ENCODE results near the gene SLC25A48.

SLC25A48 gene

DNA sequence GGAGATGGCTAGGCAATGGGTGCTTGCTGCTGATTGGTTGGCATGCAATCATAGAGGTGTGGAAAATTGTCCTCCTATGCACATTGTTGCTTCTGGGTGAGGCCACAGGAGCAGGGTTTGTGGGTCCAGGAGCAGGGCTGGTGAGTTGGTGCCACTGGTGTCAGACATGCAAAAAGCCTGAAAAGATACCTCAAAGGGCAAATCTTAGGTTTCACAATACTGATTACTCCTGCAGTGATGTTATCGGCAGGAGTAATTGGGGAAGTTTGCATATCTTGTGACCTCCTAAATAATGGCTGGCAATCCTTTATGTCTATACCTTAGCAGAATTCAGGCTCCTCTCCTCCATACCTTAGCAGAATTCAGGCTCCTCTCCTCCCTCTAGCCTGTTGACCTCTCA, 25.2 kb downstream of the SLC25A48 start:
- no peak for FAIRE-seq

DNA sequence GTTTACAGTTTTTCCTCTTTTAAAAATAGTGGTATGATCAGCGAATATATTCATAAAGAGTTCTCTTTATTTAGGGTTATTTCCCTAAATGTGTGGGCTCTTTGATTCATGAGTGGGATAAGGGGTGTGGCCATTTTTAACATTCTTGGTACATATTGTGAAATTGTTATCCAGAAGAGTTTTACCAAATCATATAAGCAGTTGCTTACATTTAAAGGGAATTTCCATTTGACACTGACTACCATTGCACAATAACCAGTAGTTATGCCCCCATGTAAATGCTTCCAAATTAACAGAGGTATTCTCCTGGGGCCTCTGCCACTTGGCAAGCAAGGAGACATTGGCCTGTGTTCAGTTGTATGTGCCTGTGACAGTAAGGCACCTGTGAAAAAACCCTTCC, 27.2 kb downstream of the SLC25A48 start:
- FAIRE-seq, result no peak

DNA sequence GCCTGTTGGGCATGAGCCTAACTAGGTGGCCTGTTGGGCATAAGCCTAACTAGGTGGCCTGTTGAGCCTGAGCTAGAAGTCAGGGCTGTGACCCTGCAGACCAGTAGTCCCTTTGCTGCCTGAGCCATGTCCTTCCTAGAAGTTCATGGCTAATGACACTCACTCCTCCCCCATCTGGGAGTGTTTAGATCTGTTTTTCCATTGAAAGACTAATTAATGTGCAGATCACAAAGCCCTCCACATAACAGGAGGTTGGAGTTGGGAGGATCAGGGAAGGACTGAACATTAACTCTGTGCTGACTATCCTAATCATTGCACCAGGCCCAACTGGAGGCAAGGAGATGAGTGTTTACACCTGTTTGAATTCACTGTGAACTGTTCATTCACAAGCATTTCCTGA, 27.6 kb downstream of the SLC25A48 start:
- no peak for FAIRE-seq

DNA sequence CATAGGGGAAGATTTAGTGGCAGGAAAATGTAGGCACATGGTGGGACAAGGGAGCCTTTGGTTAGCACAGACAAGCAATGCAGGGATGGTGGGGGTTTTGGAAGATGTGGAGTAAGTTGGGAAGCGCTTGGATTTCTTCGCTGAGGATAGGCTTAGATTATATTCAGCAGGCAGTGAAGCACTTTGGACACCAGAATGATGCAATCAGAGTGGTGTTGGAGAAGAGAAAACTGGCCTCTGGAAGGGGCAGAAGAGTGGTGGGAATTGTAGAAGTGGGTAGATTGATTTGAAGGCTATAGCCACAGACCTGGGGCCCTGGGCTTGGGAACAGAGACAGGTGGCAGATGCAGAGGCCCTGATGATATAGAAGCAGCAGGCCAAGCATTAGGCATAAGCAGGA, 28.3 kb downstream of the SLC25A48 start:
- no peak for FAIRE-seq

DNA sequence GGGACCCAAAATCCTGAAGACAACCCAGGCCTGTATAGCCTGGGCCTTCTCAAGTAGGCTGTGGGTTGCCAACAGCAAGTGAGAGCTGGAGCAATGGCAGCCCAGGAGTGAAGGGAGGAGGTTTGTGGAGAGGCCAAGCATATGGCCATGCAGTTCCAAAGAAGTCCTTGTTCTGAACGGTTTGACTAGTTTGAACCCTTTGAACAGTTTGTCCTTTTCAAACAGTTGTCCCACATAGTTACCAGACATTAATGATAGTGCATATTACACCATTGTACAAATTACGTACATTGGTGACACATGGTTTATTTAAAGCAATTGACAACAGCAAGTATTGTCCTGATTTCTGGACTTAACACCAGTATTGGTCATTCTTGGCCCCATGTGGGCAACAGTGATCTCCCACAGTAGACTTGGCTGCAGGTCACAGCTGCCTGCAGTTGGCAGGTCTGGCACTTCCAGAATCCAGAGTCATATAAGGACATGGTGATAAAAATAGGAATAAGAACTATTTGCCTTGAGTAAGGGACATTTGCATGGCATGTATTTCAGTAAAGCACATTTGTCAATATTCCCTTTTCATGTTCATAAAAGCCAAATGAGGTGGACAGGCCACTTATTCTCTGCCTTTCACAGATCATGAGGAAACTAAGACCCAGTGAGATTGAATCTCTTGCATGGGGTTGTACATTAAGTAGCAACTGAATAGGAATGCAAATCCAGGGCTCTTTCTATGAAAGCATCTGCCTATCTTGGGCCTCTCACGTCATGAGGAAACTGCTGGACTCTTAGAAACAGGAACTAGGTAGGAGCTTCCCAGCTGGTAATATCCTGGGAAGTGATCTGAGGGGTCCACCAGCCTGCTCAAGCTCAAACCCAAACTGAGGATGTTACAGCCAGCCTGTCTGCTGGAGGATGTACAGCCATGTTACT, 30.3 kb downstream of the SLC25A48 start:
- no peak for FAIRE-seq

DNA sequence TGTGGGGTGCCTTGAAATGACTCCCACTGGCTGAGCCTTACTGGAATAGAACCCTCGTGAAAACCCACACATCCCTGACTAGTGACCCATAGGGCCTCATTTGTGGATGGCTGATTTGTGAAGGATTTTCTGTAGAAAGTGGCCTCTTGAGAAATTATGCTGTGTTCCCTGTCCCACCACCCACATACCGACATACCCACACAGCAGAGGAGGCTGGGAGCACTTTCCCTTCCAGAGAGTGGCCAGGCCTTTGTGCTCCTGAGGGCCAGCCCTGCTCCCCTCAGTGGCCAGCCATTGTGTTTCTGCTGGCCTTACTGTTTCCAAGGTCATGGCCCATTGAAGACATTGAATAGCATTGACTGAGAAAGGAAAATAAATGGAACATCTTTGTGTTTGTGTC, 31.6 kb downstream of the SLC25A48 start:
- FAIRE-seq, result no peak

DNA sequence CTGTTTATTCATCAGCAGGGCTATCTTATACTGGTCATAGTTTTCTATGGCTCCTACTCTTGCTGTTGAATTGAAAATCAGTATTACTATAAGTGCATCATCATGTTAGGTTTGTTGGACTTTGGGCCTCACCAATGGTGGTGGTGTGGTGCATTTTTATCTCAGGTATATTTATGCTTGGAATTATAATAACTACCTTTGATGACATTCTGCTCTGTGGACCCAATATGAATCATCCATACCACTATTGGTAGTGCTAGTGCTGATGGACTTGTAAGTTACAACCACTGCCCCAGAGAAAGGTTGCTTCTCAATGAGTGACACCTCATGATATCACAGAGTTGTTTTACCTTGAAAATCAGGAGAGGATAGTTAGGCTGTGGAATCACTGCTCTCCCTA, 33.1 kb downstream of the SLC25A48 start:
- no peak for FAIRE-seq

DNA sequence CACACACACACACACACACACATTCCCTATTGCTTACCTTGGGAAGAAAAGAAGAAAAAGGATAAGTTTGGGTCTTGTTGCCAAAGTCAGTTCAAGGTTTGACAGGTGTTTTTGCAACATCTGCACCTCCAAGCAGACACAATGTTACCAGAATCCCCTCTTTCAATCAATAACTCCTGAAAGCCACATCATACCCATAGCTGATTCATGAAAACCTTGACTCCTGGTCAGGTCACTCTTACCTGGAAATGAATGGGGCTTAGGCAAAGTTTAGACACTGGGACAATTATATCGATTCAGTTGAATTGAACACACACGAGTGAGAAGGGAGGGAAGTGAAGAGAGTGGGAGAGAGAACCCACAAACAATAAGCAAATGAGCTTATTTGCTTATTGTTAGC, 34.2 kb downstream of the SLC25A48 start:
- FAIRE-seq, result no peak

DNA sequence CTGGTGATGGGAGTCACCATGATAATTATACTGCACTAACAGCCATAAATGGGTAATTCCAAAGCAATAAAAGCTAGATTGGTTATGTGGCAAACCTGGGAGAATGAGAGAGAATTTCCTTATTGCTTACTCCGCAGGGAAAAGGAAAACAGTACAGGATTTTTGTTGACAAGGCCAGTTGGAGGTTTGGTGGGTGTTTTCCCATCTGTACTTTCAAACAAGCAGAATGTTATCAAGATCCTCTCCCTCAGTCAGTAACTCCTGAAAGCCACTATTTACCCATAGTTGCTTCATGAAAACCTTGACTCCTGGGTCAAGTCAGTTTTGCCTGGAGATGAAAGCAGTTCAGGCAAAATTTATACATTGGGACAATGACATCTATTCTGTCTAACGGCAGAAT, 34.8 kb downstream of the SLC25A48 start:
- FAIRE-seq, result no peak

DNA sequence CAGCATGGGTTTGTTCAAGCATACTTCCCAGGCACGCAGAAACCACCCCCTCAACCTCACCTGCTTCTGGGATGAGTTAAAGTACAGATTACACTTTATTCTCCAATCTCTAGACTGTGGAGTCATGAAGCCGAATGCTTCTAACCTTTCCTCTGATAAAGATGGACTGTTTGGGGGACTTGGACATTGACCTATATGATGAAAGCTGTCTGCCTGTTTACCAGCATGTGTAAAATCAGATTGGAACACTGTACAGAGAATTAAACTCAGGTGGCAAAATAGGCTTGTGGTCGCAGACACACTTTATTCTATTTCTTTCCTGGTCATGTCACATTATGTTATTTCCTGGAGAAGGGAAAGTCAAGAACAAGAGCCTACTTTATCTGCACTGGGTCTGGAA, 35.5 kb downstream of the SLC25A48 start:
- FAIRE-seq, result no peak

DNA sequence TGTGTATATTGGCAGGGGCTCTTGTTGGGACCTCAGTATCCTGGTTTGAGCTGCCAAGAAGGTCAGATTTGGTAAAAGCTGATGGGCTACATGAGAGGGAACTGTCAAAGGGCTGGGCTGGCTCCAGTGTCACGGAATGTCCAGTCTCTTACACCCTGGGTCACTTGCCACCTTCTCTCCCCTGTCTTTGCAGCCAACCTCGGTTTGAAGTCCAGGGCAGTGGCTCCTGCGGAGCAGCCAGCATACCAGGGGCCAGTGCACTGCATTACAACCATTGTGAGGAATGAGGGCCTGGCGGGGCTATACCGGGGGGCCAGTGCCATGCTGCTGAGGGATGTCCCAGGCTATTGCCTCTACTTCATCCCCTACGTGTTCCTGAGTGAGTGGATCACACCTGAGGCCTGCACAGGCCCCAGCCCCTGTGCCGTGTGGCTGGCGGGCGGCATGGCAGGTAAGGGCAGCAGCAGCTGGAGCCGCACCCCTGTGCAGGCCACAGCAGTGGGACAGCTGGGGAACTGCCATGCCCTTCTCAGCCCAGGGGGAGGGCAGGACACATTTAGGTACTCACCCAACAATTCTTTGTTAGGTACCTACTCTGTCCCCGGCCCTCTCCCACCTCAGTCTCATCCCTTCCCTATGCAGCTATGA, 36.9 kb downstream of the SLC25A48 start:
- no peak for FAIRE-seq

DNA sequence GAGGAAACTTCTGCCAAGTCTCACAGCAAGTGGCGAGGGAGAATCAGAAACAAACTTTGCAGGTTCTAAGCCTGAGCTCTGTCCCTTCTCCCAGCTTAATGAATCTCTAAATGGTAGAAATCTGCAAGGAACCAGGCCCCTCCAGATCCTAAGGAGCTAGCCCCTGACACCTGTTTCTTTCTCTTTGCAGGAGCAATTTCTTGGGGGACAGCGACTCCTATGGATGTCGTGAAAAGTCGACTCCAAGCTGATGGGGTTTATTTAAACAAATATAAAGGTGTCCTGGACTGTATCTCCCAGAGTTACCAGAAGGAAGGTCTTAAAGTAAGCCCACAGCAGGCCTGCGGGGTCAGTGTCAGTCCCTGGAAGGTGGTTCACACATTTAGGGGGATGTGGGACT, 39.4 kb downstream of the SLC25A48 start:
- no peak for FAIRE-seq

DNA sequence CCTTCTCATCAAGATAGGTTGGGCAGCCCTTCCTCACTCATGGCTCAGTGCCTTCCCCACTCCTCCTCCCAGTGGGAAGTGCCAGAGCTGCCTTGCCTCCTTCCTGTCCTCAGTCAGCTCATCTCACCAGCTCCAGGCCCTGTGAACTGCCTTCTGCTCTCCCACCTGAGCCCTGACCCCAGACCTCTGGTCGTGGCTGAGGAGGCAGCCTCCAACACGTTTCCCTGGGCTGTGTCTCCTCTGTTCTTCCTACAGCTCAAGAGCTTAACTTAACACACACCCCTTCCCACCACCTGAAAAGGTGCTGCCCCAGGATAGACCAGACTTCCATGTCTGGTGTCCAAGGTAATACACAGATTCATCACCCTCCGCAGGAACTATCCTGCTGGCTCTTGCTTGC, 40.0 kb downstream of the SLC25A48 start:
- FAIRE-seq, result no peak

DNA sequence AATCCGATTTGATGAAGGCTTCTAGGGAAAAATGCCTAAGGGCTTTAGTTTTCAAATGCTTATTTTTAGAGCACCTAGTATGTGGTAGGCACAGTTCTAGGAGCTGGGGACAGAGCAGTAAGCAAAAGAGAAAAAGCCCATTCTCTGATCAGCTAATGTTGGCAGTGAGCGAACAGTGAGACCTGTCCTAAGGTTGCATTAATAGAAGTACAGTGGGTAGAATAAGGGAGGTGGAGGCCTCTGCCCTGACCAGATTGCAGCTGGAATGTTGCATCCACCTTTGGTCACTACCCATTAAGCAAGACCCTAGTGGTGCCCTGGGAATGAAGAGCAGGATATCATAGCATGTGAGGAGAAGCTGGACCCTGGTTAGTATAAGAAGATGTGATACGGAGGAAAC, 41.1 kb downstream of the SLC25A48 start:
- FAIRE-seq, result no peak

DNA sequence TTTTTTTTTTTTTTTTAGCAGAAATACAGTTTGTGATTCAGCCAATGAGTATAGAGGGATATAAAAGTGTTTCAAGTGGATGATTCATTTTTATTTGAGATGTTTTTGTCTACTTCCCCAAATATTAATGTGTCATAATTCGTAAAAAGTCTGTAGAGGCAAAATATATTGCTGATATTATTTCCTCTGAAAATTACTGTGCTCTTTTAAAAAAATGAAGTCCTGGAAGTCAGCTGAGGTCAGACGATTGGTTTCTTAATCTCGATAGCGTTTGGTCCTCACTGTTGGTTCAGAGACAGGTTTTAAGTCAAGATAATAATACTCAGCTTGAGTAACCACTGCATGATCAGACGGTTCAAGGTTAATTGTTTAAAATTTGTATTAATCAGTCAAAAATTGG, 41.7 kb downstream of the SLC25A48 start:
- FAIRE-seq, result no peak

DNA sequence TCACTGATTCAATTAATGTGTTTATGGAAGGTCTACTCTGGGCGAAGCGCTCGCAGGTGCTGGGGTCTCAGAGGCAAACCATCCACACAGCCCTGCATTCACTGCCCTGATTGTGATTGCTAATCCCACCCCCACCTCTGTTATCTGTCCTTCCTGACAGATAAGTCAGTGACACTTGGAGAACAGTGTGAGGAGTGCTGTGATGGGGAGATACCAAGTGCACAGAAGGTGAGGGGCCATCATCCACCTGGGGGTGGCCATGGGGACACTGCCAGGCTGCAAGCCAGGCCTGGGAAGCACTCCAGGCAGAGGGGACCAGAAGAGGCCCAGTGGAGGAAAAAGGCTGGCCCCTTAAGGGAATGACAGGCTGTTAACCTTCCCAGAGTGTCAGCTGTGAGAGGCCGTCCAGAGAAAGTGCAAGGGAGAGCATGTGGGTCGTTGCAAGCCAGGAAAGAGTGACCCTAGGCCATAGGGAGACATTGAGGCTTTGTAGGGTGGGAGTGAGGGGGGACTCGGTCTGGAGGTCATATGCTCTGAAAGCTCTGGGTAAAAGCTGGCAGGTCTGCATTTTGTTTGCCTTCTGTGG, 43.2 kb downstream of the SLC25A48 start:
- FAIRE-seq, result no peak

DNA sequence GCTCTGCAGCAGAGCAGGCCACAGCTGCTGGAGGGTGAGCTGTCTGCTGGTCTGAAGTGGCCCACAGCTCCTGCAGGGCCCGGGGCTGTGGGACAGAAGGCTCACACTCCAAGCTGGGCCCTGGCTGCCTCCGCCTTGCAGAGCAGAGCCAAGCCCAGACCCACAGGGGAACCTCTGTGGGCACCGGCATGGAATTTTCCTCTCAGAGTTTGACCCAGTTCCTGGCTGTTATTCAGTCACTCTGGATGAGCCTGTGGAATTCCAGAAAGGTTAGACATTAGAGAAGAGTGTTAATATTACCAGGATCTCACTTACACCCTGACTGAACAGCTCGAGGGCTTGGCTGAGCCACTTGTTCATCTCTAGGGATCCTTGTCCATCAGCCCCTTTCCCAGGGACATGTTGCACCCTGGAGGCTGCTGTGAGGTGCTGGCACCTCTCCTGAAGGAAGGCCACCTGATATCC, 43.7 kb downstream of the SLC25A48 start:
- no peak for FAIRE-seq

DNA sequence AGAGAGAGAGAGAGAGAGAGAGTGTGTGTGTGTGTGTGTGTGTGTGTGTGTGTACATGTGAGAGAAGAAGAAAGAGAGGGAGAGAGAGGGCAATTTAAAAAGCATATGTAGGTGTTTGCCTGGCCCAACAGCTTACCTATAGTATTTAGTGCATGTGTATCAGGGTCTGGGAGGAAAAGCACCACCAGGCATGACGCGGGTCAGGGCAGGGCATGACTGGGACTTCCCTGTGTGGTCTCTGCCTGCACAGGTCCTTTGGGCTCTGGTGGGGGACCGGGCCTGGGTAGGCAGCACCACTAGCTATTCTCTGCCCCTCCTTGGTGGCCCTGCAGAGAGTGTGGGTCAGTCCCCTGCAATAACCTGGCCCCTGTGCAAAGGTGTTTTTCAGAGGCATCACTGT, 45.1 kb downstream of the SLC25A48 start:
- FAIRE-seq, result no peak

DNA sequence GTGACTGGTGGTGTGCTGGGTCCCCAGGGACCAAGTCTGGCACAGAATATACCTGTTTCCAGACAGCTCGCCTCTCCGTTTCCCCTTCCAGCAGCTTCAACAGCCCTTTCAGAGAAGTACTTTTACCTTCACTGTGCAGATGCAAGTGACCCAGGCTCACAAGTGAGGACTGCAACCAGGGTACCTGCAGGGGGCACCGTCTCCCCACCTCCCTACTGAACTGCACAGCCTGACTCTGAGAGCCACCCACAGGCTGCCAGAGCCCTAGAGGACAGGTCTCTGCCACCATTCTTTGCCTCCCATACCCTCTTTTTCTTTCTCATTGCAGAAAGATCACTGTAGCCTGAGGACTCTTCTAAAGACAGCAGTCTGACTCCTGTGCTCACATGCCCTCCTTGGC, 45.8 kb downstream of the SLC25A48 start:
- FAIRE-seq, result no peak

DNA sequence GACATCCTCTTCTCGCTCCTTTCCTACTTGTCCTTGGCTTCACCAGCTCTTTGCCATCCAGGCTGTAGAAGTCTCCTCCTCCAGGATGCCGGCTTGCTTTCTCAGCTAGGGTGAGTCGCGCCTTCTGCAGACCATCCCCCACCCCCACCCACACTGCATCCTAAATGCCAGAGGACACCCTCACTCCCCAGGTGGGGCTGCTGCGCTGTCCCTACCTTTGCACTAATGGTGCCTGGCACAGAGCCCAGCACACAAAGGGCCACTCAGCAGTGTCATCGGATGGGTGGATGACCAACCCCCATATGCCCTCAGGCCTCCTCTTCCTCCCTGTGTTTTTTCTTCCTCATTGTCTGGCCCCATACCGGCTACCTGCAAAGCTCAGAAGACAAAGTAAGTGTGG, 46.3 kb downstream of the SLC25A48 start:
- FAIRE-seq, result no peak

DNA sequence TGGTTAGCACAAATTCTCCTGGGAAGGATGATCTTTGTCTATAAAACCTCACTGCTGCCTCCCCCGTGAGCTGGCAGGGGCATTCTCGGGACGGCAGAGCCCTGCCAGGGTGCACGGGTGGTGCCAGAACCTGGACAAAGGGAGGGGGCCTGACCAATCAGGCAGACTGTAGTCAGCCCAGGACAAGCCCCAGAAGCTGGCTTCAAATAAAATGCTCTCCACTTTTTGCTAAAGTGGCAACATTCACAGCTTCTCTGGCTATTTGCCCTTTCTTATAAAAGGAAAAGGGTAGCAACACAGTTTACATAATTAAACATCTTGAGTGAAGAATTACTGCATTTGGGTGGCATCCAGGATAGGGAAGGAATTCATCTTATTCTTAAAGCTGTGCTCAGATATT, 46.8 kb downstream of the SLC25A48 start:
- no peak for FAIRE-seq

DNA sequence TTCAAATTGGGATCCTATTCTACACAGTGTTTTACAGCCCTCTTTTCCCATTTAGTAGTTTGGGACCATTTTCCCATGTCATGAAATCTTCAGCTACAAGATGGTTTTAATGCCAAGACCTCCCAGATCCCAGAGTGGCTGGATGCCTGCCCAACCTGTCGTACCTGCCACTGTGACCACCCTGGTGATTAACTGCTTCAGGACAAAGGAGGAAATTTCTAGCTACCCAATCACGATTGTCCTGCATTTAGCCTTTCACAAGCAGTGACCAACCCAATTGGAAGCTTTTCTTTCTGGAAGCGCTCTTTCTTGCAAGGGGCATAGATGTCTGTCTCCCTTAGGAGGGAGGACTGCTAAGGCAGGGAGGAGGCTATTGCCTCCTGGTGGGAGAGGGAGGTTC, 47.4 kb downstream of the SLC25A48 start:
- no peak for FAIRE-seq

DNA sequence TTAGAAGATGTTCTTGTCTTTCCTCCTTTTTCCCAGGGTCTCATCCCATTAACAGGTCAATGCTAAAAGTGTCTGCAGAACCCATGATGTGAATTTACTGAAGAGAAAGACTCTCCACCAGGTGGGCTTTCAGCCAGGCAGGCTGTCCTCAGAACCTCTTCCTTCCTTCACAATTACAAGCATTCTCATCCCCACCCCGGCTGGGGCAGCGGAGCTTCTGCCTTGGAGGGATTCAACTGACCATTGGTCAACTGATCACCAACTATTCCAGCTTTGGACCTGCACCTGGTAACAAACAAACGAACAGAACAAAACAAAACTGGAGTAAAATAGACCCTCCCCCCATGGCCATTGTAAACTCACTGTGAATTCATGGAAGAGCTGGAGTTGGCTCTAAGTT, 48.6 kb downstream of the SLC25A48 start:
- FAIRE-seq, result no peak

DNA sequence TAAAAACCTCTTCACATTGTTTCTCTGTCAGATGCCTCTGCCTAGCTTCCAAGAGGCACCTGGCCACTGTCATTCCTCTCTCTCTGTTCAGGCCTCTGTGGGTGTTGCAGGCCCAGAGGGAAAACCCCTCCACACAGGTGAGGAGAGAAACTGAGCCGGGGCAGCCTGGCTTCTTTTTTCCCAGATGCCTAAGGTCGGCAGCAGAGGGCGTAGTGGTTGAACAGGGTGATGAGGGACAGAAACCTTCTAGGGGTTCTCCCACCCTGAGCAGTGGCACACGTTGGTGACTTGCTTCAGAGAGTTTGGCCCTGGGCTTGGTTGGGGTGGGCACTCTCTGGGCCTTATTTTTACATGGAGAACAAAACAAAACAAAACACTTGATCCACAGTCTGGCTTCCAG, 49.0 kb downstream of the SLC25A48 start:
- FAIRE-seq, result no peak

Data from A204.1 (cell line).